SK-N-SH (cell line): ENCODE results near the gene PLB1.

Source experiments
- RAD21 ChIP-seq: IDR thresholded peaks from 2 replicates; pipeline ENCODE4 v1.6.1; 2012; ENCODE audit warnings: mild to moderate bottlenecking, low read length
- RFX5 ChIP-seq: IDR thresholded peaks from 2 replicates; pipeline ENCODE4 v1.6.1; 2012; ENCODE audit warnings: mild to moderate bottlenecking, improper control_type of control experiment, low read length
- TEAD4 ChIP-seq: IDR thresholded peaks from 2 replicates; pipeline ENCODE4 v1.4.0; 2012; ENCODE audit warnings: mild to moderate bottlenecking, borderline replicate concordance; ENCODE audit not compliant: insufficient read depth
- TF ChIP-seq, protein P1 (sequence below): fragments of 200-600 bp; sonication (generic); IDR thresholded peaks from 2 replicates; pipeline ENCODE4 v1.6.1; 2017; ENCODE audit warnings: antibody characterized with exemption, mild to moderate bottlenecking, moderate library complexity
- TF ChIP-seq, protein P2 (sequence below): fragments of 150-350 bp; IDR thresholded peaks from 2 replicates; pipeline ENCODE4 v1.6.1; 2017; ENCODE audit warnings: antibody characterized with exemption, low read length, low read depth, borderline replicate concordance

DNA sequence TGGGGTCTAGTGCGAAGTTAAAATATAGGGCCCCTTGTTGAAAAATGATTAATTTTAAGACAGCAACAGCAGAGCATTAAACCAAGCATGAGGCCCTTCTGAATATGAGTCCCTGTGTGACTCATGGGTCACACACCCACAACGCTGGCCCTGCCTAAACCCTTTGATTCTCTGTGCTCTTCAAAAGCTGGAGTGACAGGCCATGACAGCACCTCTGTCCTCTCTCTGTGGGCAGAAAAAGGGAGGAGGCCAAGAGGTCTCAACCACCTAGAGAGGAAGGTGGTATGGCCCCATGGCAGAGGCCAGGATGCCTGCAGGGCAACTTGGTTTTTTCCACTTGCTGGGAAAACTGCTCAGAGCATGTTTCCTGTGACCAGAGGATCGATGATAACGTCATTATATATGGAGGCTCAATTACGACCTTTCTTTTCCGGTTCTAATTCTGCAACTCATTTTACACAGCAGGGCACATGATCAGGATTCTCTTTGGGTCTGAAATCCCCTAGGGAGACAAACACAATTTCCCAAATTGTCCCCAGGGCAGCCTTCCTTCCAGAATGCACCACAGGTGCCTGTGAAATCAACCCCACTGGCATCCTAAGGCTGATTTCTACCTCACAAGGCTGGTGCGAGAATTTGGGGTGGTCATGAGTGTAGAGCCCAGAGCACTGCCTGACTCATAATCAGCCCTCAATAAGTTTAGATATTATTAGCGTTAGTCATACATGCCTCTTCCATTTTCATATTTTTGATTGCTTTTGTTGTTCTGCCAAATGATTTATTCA lies 153.8 kb downstream of the PLB1 start:
- TF ChIP-seq, protein P1, sequence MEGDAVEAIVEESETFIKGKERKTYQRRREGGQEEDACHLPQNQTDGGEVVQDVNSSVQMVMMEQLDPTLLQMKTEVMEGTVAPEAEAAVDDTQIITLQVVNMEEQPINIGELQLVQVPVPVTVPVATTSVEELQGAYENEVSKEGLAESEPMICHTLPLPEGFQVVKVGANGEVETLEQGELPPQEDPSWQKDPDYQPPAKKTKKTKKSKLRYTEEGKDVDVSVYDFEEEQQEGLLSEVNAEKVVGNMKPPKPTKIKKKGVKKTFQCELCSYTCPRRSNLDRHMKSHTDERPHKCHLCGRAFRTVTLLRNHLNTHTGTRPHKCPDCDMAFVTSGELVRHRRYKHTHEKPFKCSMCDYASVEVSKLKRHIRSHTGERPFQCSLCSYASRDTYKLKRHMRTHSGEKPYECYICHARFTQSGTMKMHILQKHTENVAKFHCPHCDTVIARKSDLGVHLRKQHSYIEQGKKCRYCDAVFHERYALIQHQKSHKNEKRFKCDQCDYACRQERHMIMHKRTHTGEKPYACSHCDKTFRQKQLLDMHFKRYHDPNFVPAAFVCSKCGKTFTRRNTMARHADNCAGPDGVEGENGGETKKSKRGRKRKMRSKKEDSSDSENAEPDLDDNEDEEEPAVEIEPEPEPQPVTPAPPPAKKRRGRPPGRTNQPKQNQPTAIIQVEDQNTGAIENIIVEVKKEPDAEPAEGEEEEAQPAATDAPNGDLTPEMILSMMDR: no peak
- TF ChIP-seq, protein P2, sequence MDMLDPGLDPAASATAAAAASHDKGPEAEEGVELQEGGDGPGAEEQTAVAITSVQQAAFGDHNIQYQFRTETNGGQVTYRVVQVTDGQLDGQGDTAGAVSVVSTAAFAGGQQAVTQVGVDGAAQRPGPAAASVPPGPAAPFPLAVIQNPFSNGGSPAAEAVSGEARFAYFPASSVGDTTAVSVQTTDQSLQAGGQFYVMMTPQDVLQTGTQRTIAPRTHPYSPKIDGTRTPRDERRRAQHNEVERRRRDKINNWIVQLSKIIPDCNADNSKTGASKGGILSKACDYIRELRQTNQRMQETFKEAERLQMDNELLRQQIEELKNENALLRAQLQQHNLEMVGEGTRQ: no peak
- no peak for TF ChIP-seq RAD21
- TF ChIP-seq RFX5: no peak
- TF ChIP-seq TEAD4: no peak
